HG02623 (cell line): ENCODE results near the gene PNMA6F.
"Not testable (repeated sequence)": the region's sequence is repeated elsewhere in the genome, so short reads cannot be mapped to it uniquely, and the experiment has no call there.

Experiments used
- ATAC-seq: cut with Tn5 transposase; IDR thresholded peaks from one replicate; pipeline ENCODE4 v1.9.1; 2021; ENCODE audit warnings: moderate library complexity; ENCODE audit not compliant: unreplicated experiment

PNMA6F gene

GRCh38 chrX:153336121-153336894 lies 14.7 kb upstream of the PNMA6F start:
- ATAC-seq = no peak

DNA sequence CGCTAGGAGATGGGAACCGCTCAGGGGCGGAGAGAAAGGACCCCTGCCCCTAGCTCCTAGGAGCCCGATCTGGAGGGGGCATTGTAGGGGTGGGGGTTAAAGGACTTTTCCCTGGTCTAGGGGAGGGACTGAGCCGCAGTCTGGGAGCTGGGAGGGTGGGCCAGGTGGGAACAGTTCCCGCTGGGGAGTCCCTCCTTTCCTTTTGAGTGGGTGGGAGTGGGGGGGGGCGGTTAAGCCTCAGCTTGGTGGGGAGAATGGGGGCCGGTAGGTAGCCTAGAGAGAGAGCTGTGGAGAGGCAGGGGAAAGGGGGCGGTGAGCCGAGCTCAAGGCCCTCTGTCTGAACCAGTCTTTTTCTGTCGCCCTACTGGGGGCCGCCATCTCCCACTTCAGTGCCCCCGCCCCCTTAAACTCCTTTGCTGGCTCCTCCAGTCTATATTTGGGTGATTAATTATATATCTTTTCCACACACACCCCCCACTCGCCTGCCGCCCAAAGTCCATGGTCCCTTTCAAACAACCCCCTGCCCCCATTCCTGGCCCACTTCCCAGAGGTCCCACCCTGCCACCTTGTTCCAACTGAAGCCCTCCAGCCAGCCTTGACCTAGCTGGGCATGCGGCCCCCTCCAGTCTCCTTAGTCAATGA lies 13.2 kb upstream of the PNMA6F start:
- ATAC-seq = no peak

- ATAC-seq = peak; percentile 85
These were observed 12.5 kb upstream of the PNMA6F start, which contains the start of gene ZNF275 for GRCh38 chrX:153333821-153334653. ZNF275 (plus strand) TSS chrX:153334153; CDS start chrX:153336680, 2,527 bp downstream.

DNA sequence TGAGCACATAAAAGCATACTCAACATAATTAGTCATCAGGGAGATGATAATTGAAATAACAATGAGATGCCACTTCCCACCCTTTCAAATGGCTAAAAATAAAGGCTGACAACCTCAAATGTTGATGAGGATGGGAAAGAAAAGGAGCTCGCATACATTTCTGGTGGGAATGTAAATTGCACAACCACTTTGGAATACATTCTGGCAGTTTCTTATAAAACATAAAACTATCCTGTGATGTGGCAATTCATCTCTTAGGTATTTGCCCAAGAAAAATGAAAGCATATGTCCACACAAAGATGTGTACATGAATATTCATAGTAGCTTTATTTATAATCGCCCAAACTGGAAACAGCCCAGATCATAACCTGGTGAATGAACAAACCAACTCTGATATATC lies 11.7 kb upstream of the PNMA6F start:
- ATAC-seq = no peak

GRCh38 chrX:153327561-153327960 lies 6.0 kb upstream of the PNMA6F start:
- ATAC-seq = no peak

- ATAC-seq = no peak
These were observed 897 bp downstream of the PNMA6F start for GRCh38 chrX:153320555-153321184.

- ATAC-seq = not testable (repeated sequence)
These were observed 1.5 kb downstream of the PNMA6F start for GRCh38 chrX:153320047-153320443.

GRCh38 chrX:153319295-153320046 lies 2.1 kb downstream of the PNMA6F start:
- no peak for ATAC-seq

DNA sequence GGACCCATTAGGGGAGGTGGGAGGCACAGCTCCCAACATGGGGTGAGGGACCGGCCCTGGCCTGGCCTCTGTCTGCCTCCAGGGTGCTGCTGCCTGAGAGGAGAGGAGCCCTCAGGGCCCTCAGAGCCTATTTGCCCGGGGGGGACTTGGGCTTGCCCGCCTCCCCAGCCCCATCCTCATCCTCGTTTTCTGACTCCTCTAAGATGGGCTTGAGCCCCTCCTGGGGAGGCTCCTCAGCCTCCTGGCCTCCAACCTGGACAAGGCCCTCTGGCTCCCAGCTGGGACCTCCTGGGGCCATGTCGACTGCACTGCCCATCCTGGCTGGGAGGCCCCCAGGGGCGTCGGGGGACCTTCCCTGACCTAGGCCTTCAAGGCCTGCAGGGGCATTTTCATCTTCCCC lies 2.8 kb downstream of the PNMA6F start:
- no peak for ATAC-seq

GRCh38 chrX:153317996-153318722 lies 3.4 kb downstream of the PNMA6F start:
- no peak for ATAC-seq

DNA sequence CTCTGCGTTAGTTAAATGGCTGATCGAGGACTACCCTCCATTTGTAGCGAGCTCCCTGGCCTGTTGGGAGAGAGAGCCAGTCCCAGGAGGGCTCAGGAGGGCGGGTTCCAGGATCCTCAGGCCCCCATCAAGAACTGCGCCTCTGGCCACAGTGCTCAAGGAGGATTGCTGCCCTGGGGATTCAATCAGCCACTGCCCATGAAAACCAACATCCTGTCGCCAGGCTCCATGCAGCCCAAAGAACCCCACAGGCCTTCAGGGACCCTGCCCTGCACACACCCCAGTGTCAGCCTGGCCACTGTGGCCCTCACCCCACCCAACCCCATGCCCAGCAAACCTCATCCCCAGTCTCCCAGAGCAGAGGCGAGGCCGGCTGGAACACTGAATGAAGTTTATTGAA lies 4.3 kb downstream of the PNMA6F start:
- ATAC-seq = no peak

DNA sequence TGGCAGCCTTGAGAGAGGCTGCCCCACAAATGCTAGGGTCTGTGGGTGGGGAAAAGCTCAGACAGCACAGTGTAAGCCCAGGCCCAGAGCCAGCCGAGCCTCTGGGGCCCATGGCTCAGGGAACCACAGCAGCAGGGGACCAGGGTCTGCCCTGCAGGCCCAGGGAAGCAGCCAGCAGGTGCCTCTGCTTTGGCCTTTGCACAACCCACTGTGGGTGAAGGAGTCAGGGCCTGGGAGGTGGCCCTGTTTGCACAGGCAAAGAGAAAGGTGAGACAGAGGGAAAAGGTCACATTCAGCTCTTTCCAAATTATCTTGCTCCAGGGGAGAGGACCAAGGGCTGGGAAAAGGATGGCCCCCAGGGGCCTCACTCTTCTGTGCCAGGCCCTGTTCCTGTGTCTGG lies 8.7 kb downstream of the PNMA6F start:
- ATAC-seq = no peak

- ATAC-seq = no peak
These were observed 9.5 kb downstream of the PNMA6F start for GRCh38 chrX:153312041-153312440.

DNA sequence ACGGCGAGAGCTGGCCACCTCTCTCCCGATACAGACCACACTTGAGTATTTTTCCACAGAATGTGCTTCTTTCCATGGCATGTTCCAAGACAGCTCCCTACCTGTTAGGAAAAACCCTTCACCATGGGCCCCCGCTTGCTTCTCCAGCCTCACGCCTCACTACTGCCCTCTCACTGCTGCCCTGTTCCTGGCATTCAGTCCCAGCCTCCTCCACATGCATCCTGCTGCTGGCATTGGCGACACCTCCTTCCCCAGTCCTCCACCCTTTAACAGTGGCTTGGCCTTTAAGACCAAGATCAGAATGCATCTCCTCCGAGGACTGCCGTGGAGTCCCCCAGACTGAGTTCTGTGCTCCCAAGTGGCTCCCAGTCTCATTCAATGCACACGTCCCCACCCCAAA lies 10.7 kb downstream of the PNMA6F start:
- no peak for ATAC-seq

GRCh38 chrX:153307276-153308178 lies 14.0 kb downstream of the PNMA6F start:
- ATAC-seq = no peak

DNA sequence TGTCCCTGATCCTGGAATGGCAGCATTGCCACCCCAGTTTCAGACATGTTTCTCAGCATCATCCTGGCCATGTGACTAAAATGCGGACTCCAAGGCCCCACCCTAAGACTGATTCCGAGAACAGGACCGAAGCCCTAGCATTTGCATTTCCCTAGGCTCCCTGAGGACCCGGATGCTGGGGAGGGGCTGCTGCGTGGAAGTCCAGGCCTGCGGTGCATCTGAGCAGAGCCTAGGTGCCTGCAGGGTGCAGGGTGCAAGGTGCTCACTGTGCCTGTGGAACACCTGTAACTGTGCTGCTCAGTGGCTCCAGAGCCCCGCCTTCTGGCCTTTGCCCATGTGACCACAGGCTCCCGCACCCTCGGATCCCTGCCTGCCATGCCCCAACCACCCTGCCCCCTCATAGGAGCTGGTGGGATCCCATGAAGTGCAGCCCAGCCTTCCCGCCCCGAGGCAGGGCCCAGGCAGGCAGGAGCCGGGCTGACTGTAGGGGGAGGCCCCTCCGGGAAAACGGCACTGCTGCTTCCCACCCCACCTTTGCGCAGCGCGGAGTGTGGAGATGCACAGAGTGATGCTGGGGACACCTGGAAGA lies 14.9 kb downstream of the PNMA6F start:
- no peak for ATAC-seq

- ATAC-seq = no peak
These were observed 15.6 kb downstream of the PNMA6F start for GRCh38 chrX:153305972-153306371.

- ATAC-seq = no peak
These were observed 16.4 kb downstream of the PNMA6F start for GRCh38 chrX:153304988-153305736.
